Daoy (cell line): ENCODE measurements around the gene SCN4A. TPM values are rescaled to one million over a fixed set of nuclear protein-coding genes. Genes with fewer than 3 reads are reported as not detected.

Experiments
- total RNA-seq: library from RNA; depleted of rRNA; stranded (reverse); fragments of >200 nt; shearing (Covaris generic); gene quantifications from 2 replicates; pipeline ENCODE4 v1.2.3, GENCODE V29; 2014; rRNA removed

The SCN4A gene
- total RNA-seq, 1 experiment from 2014 or later = 0.06 TPM

Other genes starting within 250 kb of the SCN4A start
- gene STRADA, start 231.1 kb downstream of the SCN4A start, total RNA-seq = 10.9 and 18.7 TPM in 2 replicates
- gene CCDC47, start 199.3 kb downstream of the SCN4A start, total RNA-seq = 94.1 and 117 TPM in 2 replicates
- 43.3 and 48.5 TPM in 2 replicates for gene DDX42, start 198.7 kb downstream of the SCN4A start, total RNA-seq
- 75.3 and 98.5 TPM in 2 replicates for gene PSMC5, start 145.5 kb downstream of the SCN4A start, total RNA-seq
- 91.3 and 116 TPM in 2 replicates for gene FTSJ3, start 145.3 kb downstream of the SCN4A start, total RNA-seq
- gene SMARCD2, start 130.2 kb downstream of the SCN4A start, total RNA-seq = 69.4 and 73.5 TPM in 2 replicates
- not detected in 2 replicates for gene CSH2, start 99.2 kb downstream of the SCN4A start, total RNA-seq
- gene GH2, start 91.0 kb downstream of the SCN4A start, total RNA-seq = not detected in 2 replicates
- not detected in 2 replicates for gene CSH1, start 76.3 kb downstream of the SCN4A start, total RNA-seq
- gene CSHL1, start 61.7 kb downstream of the SCN4A start, total RNA-seq = not detected in 2 replicates
- gene GH1, start 54.1 kb downstream of the SCN4A start, total RNA-seq = not detected in 2 replicates
- gene CD79B, start 40.6 kb downstream of the SCN4A start, total RNA-seq = 2.6 TPM in 1 of 2 replicates, not detected in the other
- gene PRR29, start 25.4 kb upstream of the SCN4A start, total RNA-seq = 0.17 and 1.1 TPM in 2 replicates
- gene ICAM2, start 47.7 kb upstream of the SCN4A start, total RNA-seq = 5.0 and 7.7 TPM in 2 replicates
- 5.2 and 13.5 TPM in 2 replicates for gene ERN1, start 157.2 kb upstream of the SCN4A start, total RNA-seq